HEK293 (cell line): Measurements from ENCODE around the gene CCDC85C.

Experiments used
- CTCF ChIA-PET: fragments of 350-600 bp; formaldehyde crosslinking; extraction: SDS; loops from one replicate; lab custom pipeline; 2021; ENCODE audit warnings: antibody characterized with exemption; lab: Yijun Ruan, JAX
- POLR2A ChIA-PET: fragments of 300-600 bp; formaldehyde crosslinking; extraction: SDS; loops from one replicate; lab custom pipeline; 2020; ENCODE audit warnings: antibody characterized with exemption, inconsistent platforms; lab: Yijun Ruan, JAX
- H3K27ac ChIP-seq: fragments of 200-500 bp; sonication (Bioruptor generic); 2 replicates; pipeline ENCODE4 v1.5.1; 2014; ENCODE audit warnings: low read depth, low read length, control low read depth, inconsistent platforms; ENCODE audit errors: extremely low read depth
- H3K36me3 ChIP-seq, 2 experiments: fragments of 200-500 bp in 1 of 2; sonication (Bioruptor generic) in 1 of 2; 1 replicate in 1 of 2; 2 replicates in 1 of 2; pipeline ENCODE4 v1.5.1; 2014 to 2017; ENCODE audit warnings: inconsistent platforms in 2 of 2, low read length in 2 of 2; ENCODE audit not compliant: control insufficient read depth in 2 of 2, insufficient read depth in 1 of 2
- H3K4me1 ChIP-seq: fragments of 200-500 bp; sonication (Bioruptor generic); 2 replicates; pipeline ENCODE4 v1.5.1; 2014; ENCODE audit warnings: mild to moderate bottlenecking, low read length, inconsistent platforms; ENCODE audit not compliant: control insufficient read depth, insufficient read depth
- H3K4me3 ChIP-seq: 2 replicates; pipeline ENCODE4 v1.5.1; 2011; ENCODE audit warnings: low read depth, mild to moderate bottlenecking, control low read depth, low read length, moderate library complexity
- H3K9me3 ChIP-seq: fragments of 200-500 bp; sonication (Bioruptor generic); 2 replicates; pipeline ENCODE4 v1.5.1; 2014; ENCODE audit warnings: low read depth, low read length, inconsistent platforms; ENCODE audit not compliant: control insufficient read depth, insufficient read depth
- EGR2 ChIP-seq: fragments of 450-650 bp; formaldehyde crosslinking; IDR thresholded peaks from 2 replicates; pipeline ENCODE4 v1.5.1; 2016; ENCODE audit warnings: low read depth, missing biosample characterization, missing genetic modification characterization
- HIC1 ChIP-seq: fragments of 450-650 bp; formaldehyde crosslinking; IDR thresholded peaks from 2 replicates; pipeline ENCODE4 v1.5.1; 2016; ENCODE audit warnings: missing biosample characterization, missing genetic modification characterization
- HOXA7 ChIP-seq: sonication (generic); formaldehyde crosslinking; IDR thresholded peaks from 2 replicates; pipeline ENCODE4 v1.8.1; 2022; ENCODE audit warnings: missing genetic modification reagents, borderline replicate concordance
- HOXC10 ChIP-seq: sonication (generic); formaldehyde crosslinking; IDR thresholded peaks from 2 replicates; pipeline ENCODE4 v1.8.1; 2023; ENCODE audit warnings: mild to moderate bottlenecking, missing genetic modification reagents
- KLF7 ChIP-seq: fragments of 450-650 bp; formaldehyde crosslinking; IDR thresholded peaks from 2 replicates; pipeline ENCODE4 v1.5.1; 2016; ENCODE audit warnings: missing biosample characterization, missing genetic modification characterization, borderline replicate concordance
- PATZ1 ChIP-seq: fragments of 450-650 bp; formaldehyde crosslinking; IDR thresholded peaks from 2 replicates; pipeline ENCODE4 v1.5.1; 2016; ENCODE audit warnings: missing biosample characterization, missing genetic modification characterization
- PRDM6 ChIP-seq: fragments of 450-650 bp; formaldehyde crosslinking; IDR thresholded peaks from 2 replicates; pipeline ENCODE4 v1.5.1; 2017; ENCODE audit warnings: missing biosample characterization, missing genetic modification characterization
- SP7 ChIP-seq: fragments of 450-650 bp; formaldehyde crosslinking; IDR thresholded peaks from 2 replicates; pipeline ENCODE4 v1.5.1; 2016; ENCODE audit warnings: missing biosample characterization, missing genetic modification characterization
- ZBTB17 ChIP-seq: fragments of 450-650 bp; formaldehyde crosslinking; IDR thresholded peaks from 2 replicates; pipeline ENCODE4 v1.5.1; 2016; ENCODE audit warnings: missing biosample characterization, missing genetic modification characterization
- ZBTB21 ChIP-seq: fragments of 450-650 bp; formaldehyde crosslinking; IDR thresholded peaks from 2 replicates; pipeline ENCODE4 v1.5.1; 2017; ENCODE audit warnings: missing biosample characterization, missing genetic modification characterization
- ZBTB26 ChIP-seq: fragments of 450-650 bp; formaldehyde crosslinking; optimal IDR thresholded peaks from 2 replicates; pipeline ENCODE3; 2016; ENCODE audit warnings: missing biosample characterization, mild to moderate bottlenecking, missing genetic modification characterization
- ZBTB44 ChIP-seq: fragments of 450-650 bp; IDR thresholded peaks from 2 replicates; pipeline ENCODE4 v1.5.1; 2018; ENCODE audit warnings: missing biosample characterization, mild to moderate bottlenecking, missing genetic modification characterization
- ZFP37 ChIP-seq: fragments of 450-650 bp; formaldehyde crosslinking; IDR thresholded peaks from 2 replicates; pipeline ENCODE4 v1.5.1; 2016; ENCODE audit warnings: missing biosample characterization, missing genetic modification characterization
- ZNF114 ChIP-seq: fragments of 450-650 bp; formaldehyde crosslinking; IDR thresholded peaks from 2 replicates; pipeline ENCODE4 v1.5.0; 2017; ENCODE audit warnings: missing biosample characterization, missing genetic modification characterization
- ZNF140 ChIP-seq: fragments of 450-650 bp; formaldehyde crosslinking; IDR thresholded peaks from 2 replicates; pipeline ENCODE4 v1.5.1; 2016; ENCODE audit warnings: missing biosample characterization, missing genetic modification characterization
- ZNF169 ChIP-seq: fragments of 450-650 bp; formaldehyde crosslinking; IDR thresholded peaks from 2 replicates; pipeline ENCODE4 v1.5.1; 2016; ENCODE audit warnings: missing biosample characterization, missing genetic modification characterization
- ZNF311 ChIP-seq: fragments of 450-650 bp; formaldehyde crosslinking; IDR thresholded peaks from 2 replicates; pipeline ENCODE4 v1.5.1; 2017; ENCODE audit warnings: missing biosample characterization, missing genetic modification characterization, borderline replicate concordance
- ZNF37A ChIP-seq: fragments of 450-650 bp; IDR thresholded peaks from 2 replicates; pipeline ENCODE4 v1.5.1; 2018; ENCODE audit warnings: missing biosample characterization, missing genetic modification characterization
- ZNF404 ChIP-seq: fragments of 450-650 bp; formaldehyde crosslinking; IDR thresholded peaks from 2 replicates; pipeline ENCODE4 v1.5.1; 2017; ENCODE audit warnings: missing biosample characterization, missing genetic modification characterization
- ZNF423 ChIP-seq: fragments of 450-650 bp; formaldehyde crosslinking; IDR thresholded peaks from 2 replicates; pipeline ENCODE4 v1.5.1; 2016; ENCODE audit warnings: missing biosample characterization, missing genetic modification characterization
- ZNF561 ChIP-seq: fragments of 450-650 bp; IDR thresholded peaks from 2 replicates; pipeline ENCODE4 v1.5.1; 2018; ENCODE audit warnings: missing biosample characterization, missing genetic modification characterization, borderline replicate concordance
- ZNF585B ChIP-seq: fragments of 450-650 bp; formaldehyde crosslinking; IDR thresholded peaks from 2 replicates; pipeline ENCODE4 v1.5.1; 2016; ENCODE audit warnings: missing biosample characterization, missing genetic modification characterization
- ZNF621 ChIP-seq: fragments of 450-650 bp; formaldehyde crosslinking; IDR thresholded peaks from 2 replicates; pipeline ENCODE4 v1.5.1; 2017; ENCODE audit warnings: missing biosample characterization, missing genetic modification characterization
- ZNF629 ChIP-seq: fragments of 450-650 bp; formaldehyde crosslinking; IDR thresholded peaks from 2 replicates; pipeline ENCODE4 v1.5.1; 2017; ENCODE audit warnings: missing biosample characterization, missing genetic modification characterization
- ZSCAN23 ChIP-seq: fragments of 450-650 bp; formaldehyde crosslinking; IDR thresholded peaks from 2 replicates; pipeline ENCODE4 v1.5.1; 2016; ENCODE audit warnings: missing biosample characterization, missing genetic modification characterization

Gene CCDC85C

GRCh38 chr14:99605299-99605961 lies 1.4 kb upstream of the CCDC85C start (continued):
- TF ChIP-seq ZNF37A (no peak), ZBTB17 (tag by site-specific recombination) (peak; percentile 99), ZNF629 (tag by site-specific recombination) (peak; percentile 23; the same call in 1 of the 2 replicates), PATZ1 (tag by site-specific recombination) (peak; percentile 33), ZBTB21 (tag by site-specific recombination) (no peak), ZBTB44 (tag by site-specific recombination) (peak; percentile 34; the same call in 1 of the 2 replicates), ZNF114 (tag by site-specific recombination) (no peak), HIC1 (tag by site-specific recombination) (peak; percentile 26; the same call in 1 of the 2 replicates), ZSCAN23 (tag by site-specific recombination) (no peak), SP7 (peak; percentile 37; the same call in 1 of the 2 replicates), EGR2 (tag by site-specific recombination) (peak; percentile 87; the same call in 1 of the 2 replicates)

GRCh38 chr14:99604766-99605298 lies 825 bp upstream of the CCDC85C start:
- H3K36me3 ChIP-seq: peaks cover 0 to 4% of the 10 kb centered on the region in 2 experiments; a peak in 1 of 3 replicates
- H3K27ac ChIP-seq: peak overlapping the region; percentile 93
- no peaks in the 10 kb centered on the region for H3K9me3 ChIP-seq
- CTCF ChIA-PET: interaction anchor here (0.6 to 2.1 kb wide), 3 partner anchors 23 to 80 kb away, joined by 3 to 14 read pairs (median 4); no protein-coding TSS in a partner anchor
- peak overlapping the region; percentile 64 for H3K4me3 ChIP-seq
- POLR2A ChIA-PET: interaction anchor here (0.7 to 3.1 kb wide), 5 partner anchors 9 to 124 kb away, joined by 3 to 20 read pairs (median 4); partner anchors contain the start of genes CCNK and SETD3
- H3K4me1 ChIP-seq: peaks cover 15% of the 10 kb centered on the region
- no peak for TF ChIP-seq ZNF585B (tag by site-specific recombination)
- no peak for TF ChIP-seq HOXC10 (CRISPR knock-in tag)
- no peak for TF ChIP-seq ZNF621 (tag by site-specific recombination)
- TF ChIP-seq ZNF561: no peak
- peak; percentile 68 for TF ChIP-seq HIC1 (tag by site-specific recombination)
- TF ChIP-seq ZNF169 (tag by site-specific recombination): no peak
- TF ChIP-seq ZBTB26 (tag by site-specific recombination): peak; percentile 80
- TF ChIP-seq PRDM6: no peak
- no peak for TF ChIP-seq ZFP37
- no peak for TF ChIP-seq ZNF140 (tag by site-specific recombination)
- 0 out of 2 replicates have a peak, but pooled peaks have one; percentile 13 for TF ChIP-seq ZNF423 (tag by site-specific recombination)
- TF ChIP-seq ZNF311 (tag by site-specific recombination): no peak
- TF ChIP-seq HOXA7 (CRISPR knock-in tag): no peak
- TF ChIP-seq ZNF404 (tag by site-specific recombination): no peak
- no peak for TF ChIP-seq KLF7 (tag by site-specific recombination)
- TF ChIP-seq ZNF37A: no peak
